H9 (cell line): ENCODE data around the gene MAP3K5. TPM values are rescaled to one million over a fixed set of nuclear protein-coding genes. Genes with fewer than 3 reads are reported as not detected.

Source experiments
- DNase-seq: peaks from one replicate; pipeline ENCODE4 v3.0.0-alpha.2; 2017
- H2AFZ ChIP-seq: one replicate; pipeline ENCODE4 v1.6.1; 2013; ENCODE audit warnings: mild to moderate bottlenecking, low read length, control low read depth, moderate library complexity
- H2AK5ac ChIP-seq: 2 replicates; pipeline ENCODE4 v1.6.1; 2013; ENCODE audit warnings: low read length, control low read depth, mixed read lengths; ENCODE audit not compliant: insufficient read length
- H2BK120ac ChIP-seq: one replicate; pipeline ENCODE4 v1.6.1; 2013; ENCODE audit warnings: low read depth, mild to moderate bottlenecking, low read length, control low read depth, inconsistent platforms; ENCODE audit not compliant: poor library complexity, severe bottlenecking
- H2BK12ac ChIP-seq: 2 replicates; pipeline ENCODE4 v1.6.1; 2013; ENCODE audit warnings: low read length, control low read depth, mixed read lengths, low read depth; ENCODE audit not compliant: insufficient read length
- H2BK15ac ChIP-seq: 2 replicates; pipeline ENCODE4 v1.6.1; 2013; ENCODE audit warnings: low read depth, low read length, control low read depth
- H2BK20ac ChIP-seq: one replicate; pipeline ENCODE4 v1.6.1; 2013; ENCODE audit warnings: low read depth, mild to moderate bottlenecking, low read length, control low read depth, inconsistent platforms; ENCODE audit not compliant: poor library complexity, severe bottlenecking
- H2BK5ac ChIP-seq: 2 replicates; pipeline ENCODE4 v1.6.1; 2013; ENCODE audit warnings: low read length, control low read depth, mixed read lengths; ENCODE audit not compliant: insufficient read length
- H3K14ac ChIP-seq: 2 replicates; pipeline ENCODE4 v1.6.1; 2013; ENCODE audit warnings: low read length, control low read depth; ENCODE audit not compliant: insufficient read depth
- H3K18ac ChIP-seq: 2 replicates; pipeline ENCODE4 v1.6.1; 2013; ENCODE audit warnings: low read depth, mild to moderate bottlenecking, mixed read lengths, low read length, control low read depth; ENCODE audit not compliant: insufficient read length
- H3K23ac ChIP-seq: 2 replicates; pipeline ENCODE4 v1.6.1; 2013; ENCODE audit warnings: low read length, control low read depth, mixed read lengths, low read depth; ENCODE audit not compliant: insufficient read length
- H3K23me2 ChIP-seq: 2 replicates; pipeline ENCODE4 v1.6.1; 2013; ENCODE audit warnings: low read depth, mild to moderate bottlenecking, mixed read lengths, low read length, control low read depth; ENCODE audit not compliant: insufficient read length, poor library complexity, severe bottlenecking
- H3K27ac ChIP-seq: 2 replicates; pipeline ENCODE4 v1.5.1; 2013; ENCODE audit warnings: low read length, control low read depth, mixed read lengths, low read depth; ENCODE audit not compliant: insufficient read length
- H3K27me3 ChIP-seq: 2 replicates; pipeline ENCODE4 v1.6.1; 2013; ENCODE audit warnings: low read length, control low read depth, inconsistent platforms; ENCODE audit not compliant: insufficient read depth
- H3K4ac ChIP-seq: 2 replicates; pipeline ENCODE4 v1.6.1; 2013; ENCODE audit warnings: low read depth, mild to moderate bottlenecking, control low read depth, inconsistent platforms, low read length, moderate library complexity
- H3K4me1 ChIP-seq: 2 replicates; pipeline ENCODE4 v1.6.1; 2013; ENCODE audit warnings: low read length, control low read depth, inconsistent platforms; ENCODE audit not compliant: insufficient read depth
- H3K4me2 ChIP-seq: 2 replicates; pipeline ENCODE4 v1.6.1; 2013; ENCODE audit warnings: low read length, control low read depth, mixed read lengths; ENCODE audit not compliant: insufficient read length, insufficient read depth
- H3K56ac ChIP-seq: 2 replicates; pipeline ENCODE4 v1.6.1; 2013; ENCODE audit warnings: low read depth, mild to moderate bottlenecking, mixed read lengths, low read length, control low read depth; ENCODE audit not compliant: insufficient read length
- H3K79me1 ChIP-seq: 2 replicates; pipeline ENCODE4 v1.6.1; 2013; ENCODE audit warnings: low read depth, mild to moderate bottlenecking, moderate library complexity, low read length, control low read depth, inconsistent platforms; ENCODE audit not compliant: insufficient read depth, poor library complexity, severe bottlenecking
- H3K79me2 ChIP-seq: 2 replicates; pipeline ENCODE4 v1.6.1; 2013; ENCODE audit warnings: low read length, control low read depth, inconsistent platforms; ENCODE audit not compliant: insufficient read depth
- H3K9ac ChIP-seq: 2 replicates; pipeline ENCODE4 v1.6.1; 2013; ENCODE audit warnings: low read length, control low read depth, mixed read lengths; ENCODE audit not compliant: insufficient read length; ENCODE audit errors: extremely low read depth
- H3K9me3 ChIP-seq: one replicate; pipeline ENCODE4 v1.6.1; 2013; ENCODE audit warnings: low read depth, low read length, inconsistent platforms; ENCODE audit not compliant: control insufficient read depth
- H3T11ph ChIP-seq: one replicate; pipeline ENCODE4 v1.6.1; 2013; ENCODE audit warnings: mild to moderate bottlenecking, low read length, control low read depth, inconsistent platforms
- H4K20me1 ChIP-seq: one replicate; pipeline ENCODE4 v1.6.1; 2013; ENCODE audit not compliant: control insufficient read depth, insufficient read length, insufficient read depth
- H4K5ac ChIP-seq: 2 replicates; pipeline ENCODE4 v1.6.1; 2013; ENCODE audit warnings: low read depth, mild to moderate bottlenecking, mixed read lengths, low read length, control low read depth; ENCODE audit not compliant: insufficient read length
- H4K8ac ChIP-seq: replicated peaks from 2 replicates; pipeline ENCODE4 v1.6.1; 2013; ENCODE audit warnings: low read length, control low read depth, mixed read lengths, low read depth; ENCODE audit not compliant: insufficient read length
- H4K91ac ChIP-seq: 2 replicates; pipeline ENCODE4 v1.6.1; 2013; ENCODE audit warnings: low read depth, mild to moderate bottlenecking, moderate library complexity, mixed read lengths, low read length, control low read depth; ENCODE audit not compliant: insufficient read length
- H3K27ac Mint-ChIP-seq, 3 experiments: 2 replicates in 2 of 3; 3 replicates in 1 of 3; pipeline ENCODE4 v1.8.0; 2020 to 2021; ENCODE audit warnings: mixed read lengths in 3 of 3, mild to moderate bottlenecking in 1 of 3, moderate library complexity in 1 of 3
- H3K27me3 Mint-ChIP-seq: 2 replicates; pipeline ENCODE4 v1.8.0; 2021; ENCODE audit warnings: low read depth, mild to moderate bottlenecking, moderate library complexity, mixed read lengths
- H3K36me3 Mint-ChIP-seq, 3 experiments: 2 replicates in 2 of 3; 3 replicates in 1 of 3; pipeline ENCODE4 v1.8.0; 2020 to 2021; ENCODE audit warnings: low read depth in 3 of 3, mixed read lengths in 3 of 3; ENCODE audit not compliant: insufficient read depth in 1 of 3
- H3K4me1 Mint-ChIP-seq, 2 experiments: 2 replicates each; pipeline ENCODE4 v1.8.0; 2020; ENCODE audit warnings: mixed read lengths in 2 of 2
- H3K4me3 Mint-ChIP-seq, 2 experiments: 2 replicates in 1 of 2; 3 replicates in 1 of 2; pipeline ENCODE4 v1.8.0; 2020 to 2021; ENCODE audit warnings: mild to moderate bottlenecking in 2 of 2, mixed read lengths in 2 of 2, moderate library complexity in 1 of 2
- H3K9me3 Mint-ChIP-seq, 2 experiments: 2 replicates in 1 of 2; 3 replicates in 1 of 2; pipeline ENCODE4 v1.8.0; 2020; ENCODE audit warnings: mild to moderate bottlenecking in 2 of 2, mixed read lengths in 2 of 2, moderate library complexity in 1 of 2
- WGBS: extraction: QIAGEN DNeasy Blood & Tissue Kit; methylation state at CpG from one replicate; pipeline ENCODE4 v1.1.7; 2013; ENCODE audit warnings: missing lambda C conversion rate, low lambda C conversion rate, mixed read lengths; ENCODE audit not compliant: insufficient read length; ENCODE audit errors: extremely low coverage; 5-methylcytosine and 5-hydroxymethylcytosine counted together
- total RNA-seq: library from RNA; stranded (reverse); gene quantifications from 2 replicates; pipeline ENCODE4 v1.2.1, GENCODE V29; 2021
- TF ChIP-seq, protein P1 (sequence below): fragments of 200-600 bp; sonication (generic); conservative IDR thresholded peaks from 3 replicates; pipeline ENCODE4 v1.8.0; 2021; ENCODE audit warnings: antibody characterized with exemption, mild to moderate bottlenecking

MAP3K5 gene
- total RNA-seq, 1 experiment from 2014 or later, result 1.6 TPM

DNA sequence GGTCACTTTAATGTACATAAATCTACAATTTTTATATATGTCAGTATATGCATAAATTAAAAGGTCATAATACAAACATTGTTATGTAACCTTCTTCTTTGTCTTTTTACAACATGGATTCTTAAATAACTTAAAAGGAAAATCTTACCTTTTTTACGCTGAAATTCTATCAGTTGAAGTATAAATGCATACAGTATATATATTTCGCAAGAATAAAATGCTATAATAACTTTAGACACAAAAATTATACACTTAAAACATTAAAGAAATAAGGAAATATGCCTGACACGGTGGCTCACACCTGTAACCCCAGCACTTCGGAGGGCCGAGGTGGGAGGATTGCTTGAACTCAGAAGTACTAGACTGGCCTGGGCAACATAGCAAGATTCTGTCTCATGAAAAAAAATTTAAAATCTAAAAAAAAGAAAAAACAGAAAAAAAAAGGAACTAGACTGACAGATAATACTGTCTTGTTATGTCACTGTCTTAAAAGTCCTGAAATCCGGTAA is 132.2 kb downstream of the MAP3K5 start:
- Histone ChIP-seq H3K4me1 (no peaks in the 10 kb centered on the region), H3K9me3 (no peaks in the 10 kb centered on the region), H3T11ph (no peak overlapping the region), H4K91ac (no peak overlapping the region), H3K23ac (no peak overlapping the region), H2AK5ac (no peak overlapping the region), H2BK5ac (no peak overlapping the region), H2AFZ (no peak overlapping the region), H2BK120ac (no peak overlapping the region), H2BK15ac (no peak overlapping the region), H2BK12ac (no peak overlapping the region), H3K9ac (no peak overlapping the region), H4K20me1 (no peaks in the 10 kb centered on the region), H3K4ac (no peak overlapping the region), H4K8ac (no peak overlapping the region), H3K27ac (no peak overlapping the region), H4K5ac (no peak overlapping the region), H3K4me2 (no peak overlapping the region), H3K79me2 (no peaks in the 10 kb centered on the region), H2BK20ac (no peak overlapping the region), H3K27me3 (no peaks in the 10 kb centered on the region), H3K18ac (no peak overlapping the region), H3K56ac (no peak overlapping the region), H3K14ac (no peak overlapping the region), H3K23me2 (no peaks in the 10 kb centered on the region), H3K79me1 (no peaks in the 10 kb centered on the region)
- no CpG with 5 or more reads among the region's 6 CpGs for WGBS
- Mint-ChIP-seq H3K36me3 (no peaks in the 10 kb centered on the region), H3K9me3 (no peaks in the 10 kb centered on the region), H3K4me3 (no peak overlapping the region), H3K27me3 (no peaks in the 10 kb centered on the region), H3K4me1 (no peaks in the 10 kb centered on the region), H3K27ac (no peak overlapping the region)
- no peak for DNase-seq
- TF ChIP-seq, protein P1, sequence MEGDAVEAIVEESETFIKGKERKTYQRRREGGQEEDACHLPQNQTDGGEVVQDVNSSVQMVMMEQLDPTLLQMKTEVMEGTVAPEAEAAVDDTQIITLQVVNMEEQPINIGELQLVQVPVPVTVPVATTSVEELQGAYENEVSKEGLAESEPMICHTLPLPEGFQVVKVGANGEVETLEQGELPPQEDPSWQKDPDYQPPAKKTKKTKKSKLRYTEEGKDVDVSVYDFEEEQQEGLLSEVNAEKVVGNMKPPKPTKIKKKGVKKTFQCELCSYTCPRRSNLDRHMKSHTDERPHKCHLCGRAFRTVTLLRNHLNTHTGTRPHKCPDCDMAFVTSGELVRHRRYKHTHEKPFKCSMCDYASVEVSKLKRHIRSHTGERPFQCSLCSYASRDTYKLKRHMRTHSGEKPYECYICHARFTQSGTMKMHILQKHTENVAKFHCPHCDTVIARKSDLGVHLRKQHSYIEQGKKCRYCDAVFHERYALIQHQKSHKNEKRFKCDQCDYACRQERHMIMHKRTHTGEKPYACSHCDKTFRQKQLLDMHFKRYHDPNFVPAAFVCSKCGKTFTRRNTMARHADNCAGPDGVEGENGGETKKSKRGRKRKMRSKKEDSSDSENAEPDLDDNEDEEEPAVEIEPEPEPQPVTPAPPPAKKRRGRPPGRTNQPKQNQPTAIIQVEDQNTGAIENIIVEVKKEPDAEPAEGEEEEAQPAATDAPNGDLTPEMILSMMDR, result no peak
